ENCODE measurements around the gene API5.

DNA sequence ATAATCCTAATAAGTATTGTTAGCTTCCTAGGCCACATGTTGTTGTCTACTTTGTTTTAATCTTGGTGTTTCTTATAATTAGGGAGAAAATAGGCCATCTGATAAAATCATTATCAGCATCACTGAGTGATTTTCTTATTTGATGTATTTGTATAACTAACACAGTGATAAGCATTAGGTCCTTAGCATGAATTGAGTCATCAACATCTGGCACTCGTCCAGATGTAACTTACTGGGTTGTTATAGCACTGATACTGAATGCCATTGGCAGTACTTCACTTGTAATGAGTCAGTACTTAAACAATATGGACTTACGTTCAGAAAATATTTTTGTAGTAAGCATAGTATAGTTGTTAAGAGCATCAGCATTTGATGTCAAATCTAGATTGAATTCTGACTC lies 16.2 kb downstream of the API5 start:
- TF ChIP-seq POLR2AphosphoS5 (IDR thresholded peaks at IDR 0.05; ENCODE audit: low read depth, low read length) (no peak), SIN3A (IDR thresholded peaks at IDR 0.05; ENCODE audit: borderline replicate concordance, insufficient read depth, low read length) (no peak), TAF1 (IDR thresholded peaks at IDR 0.05; ENCODE audit: borderline replicate concordance, insufficient read depth, low read length) (no peak)
- TF ChIP-seq, protein P1, sequence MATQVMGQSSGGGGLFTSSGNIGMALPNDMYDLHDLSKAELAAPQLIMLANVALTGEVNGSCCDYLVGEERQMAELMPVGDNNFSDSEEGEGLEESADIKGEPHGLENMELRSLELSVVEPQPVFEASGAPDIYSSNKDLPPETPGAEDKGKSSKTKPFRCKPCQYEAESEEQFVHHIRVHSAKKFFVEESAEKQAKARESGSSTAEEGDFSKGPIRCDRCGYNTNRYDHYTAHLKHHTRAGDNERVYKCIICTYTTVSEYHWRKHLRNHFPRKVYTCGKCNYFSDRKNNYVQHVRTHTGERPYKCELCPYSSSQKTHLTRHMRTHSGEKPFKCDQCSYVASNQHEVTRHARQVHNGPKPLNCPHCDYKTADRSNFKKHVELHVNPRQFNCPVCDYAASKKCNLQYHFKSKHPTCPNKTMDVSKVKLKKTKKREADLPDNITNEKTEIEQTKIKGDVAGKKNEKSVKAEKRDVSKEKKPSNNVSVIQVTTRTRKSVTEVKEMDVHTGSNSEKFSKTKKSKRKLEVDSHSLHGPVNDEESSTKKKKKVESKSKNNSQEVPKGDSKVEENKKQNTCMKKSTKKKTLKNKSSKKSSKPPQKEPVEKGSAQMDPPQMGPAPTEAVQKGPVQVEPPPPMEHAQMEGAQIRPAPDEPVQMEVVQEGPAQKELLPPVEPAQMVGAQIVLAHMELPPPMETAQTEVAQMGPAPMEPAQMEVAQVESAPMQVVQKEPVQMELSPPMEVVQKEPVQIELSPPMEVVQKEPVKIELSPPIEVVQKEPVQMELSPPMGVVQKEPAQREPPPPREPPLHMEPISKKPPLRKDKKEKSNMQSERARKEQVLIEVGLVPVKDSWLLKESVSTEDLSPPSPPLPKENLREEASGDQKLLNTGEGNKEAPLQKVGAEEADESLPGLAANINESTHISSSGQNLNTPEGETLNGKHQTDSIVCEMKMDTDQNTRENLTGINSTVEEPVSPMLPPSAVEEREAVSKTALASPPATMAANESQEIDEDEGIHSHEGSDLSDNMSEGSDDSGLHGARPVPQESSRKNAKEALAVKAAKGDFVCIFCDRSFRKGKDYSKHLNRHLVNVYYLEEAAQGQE (IDR thresholded peaks at IDR 0.05; ENCODE audit: insufficient read depth in 1 of 2, low read depth in 2 of 2, low read length in 2 of 2): no peak
